ENCODE measurements around the gene ESPNL.

Gene ESPNL

GRCh38 chr2:238123218-238123971, 23.3 kb downstream of the ESPNL start:
- no peaks in the 10 kb centered on the region for H3K36me3 ChIP-seq (ENCODE audit: insufficient read depth, low read length)
- no peaks in the 10 kb centered on the region for H3K9me3 ChIP-seq (replicated peaks; ENCODE audit: low read length)
- H3K9ac ChIP-seq (ENCODE audit: low read depth, low read length), result no peak overlapping the region
- no peak overlapping the region for H3K4me2 ChIP-seq (ENCODE audit: low read length)
- peaks cover 19% of the 10 kb centered on the region for H3K27me3 ChIP-seq (ENCODE audit: control insufficient read depth, insufficient read depth, low read length)
- H3K4me3 ChIP-seq (ENCODE audit: low read length), result no peak overlapping the region
- H3K4me1 ChIP-seq (ENCODE audit: control insufficient read depth, insufficient read depth, low read length), result peaks cover 15% of the 10 kb centered on the region

GRCh38 chr2:238123991-238124470, 23.9 kb downstream of the ESPNL start:
- Histone ChIP-seq H3K27me3 (ENCODE audit: control insufficient read depth, insufficient read depth, low read length) (peaks cover 13% of the 10 kb centered on the region), H3K9ac (ENCODE audit: low read depth, low read length) (no peak overlapping the region), H3K4me3 (ENCODE audit: low read length) (no peak overlapping the region), H3K36me3 (ENCODE audit: insufficient read depth, low read length) (no peaks in the 10 kb centered on the region), H3K4me2 (ENCODE audit: low read length) (no peak overlapping the region), H3K9me3 (replicated peaks; ENCODE audit: low read length) (no peaks in the 10 kb centered on the region), H3K4me1 (ENCODE audit: control insufficient read depth, insufficient read depth, low read length) (peaks cover 15% of the 10 kb centered on the region)

- H3K9ac ChIP-seq (ENCODE audit: low read depth, low read length), result no peak overlapping the region
- no peaks in the 10 kb centered on the region for H3K9me3 ChIP-seq (replicated peaks; ENCODE audit: low read length)
- no peaks in the 10 kb centered on the region for H3K36me3 ChIP-seq (ENCODE audit: insufficient read depth, low read length)
- H3K4me3 ChIP-seq (ENCODE audit: low read length), result no peak overlapping the region
- peaks cover 15% of the 10 kb centered on the region for H3K4me1 ChIP-seq (ENCODE audit: control insufficient read depth, insufficient read depth, low read length)
- peaks cover 11% of the 10 kb centered on the region for H3K27me3 ChIP-seq (ENCODE audit: control insufficient read depth, insufficient read depth, low read length)
- no peak overlapping the region for H3K4me2 ChIP-seq (ENCODE audit: low read length)
Observed at GRCh38 chr2:238124488-238125126, 24.5 kb downstream of the ESPNL start.

GRCh38 chr2:238125127-238125885, 25.2 kb downstream of the ESPNL start:
- no peak overlapping the region for H3K9ac ChIP-seq (ENCODE audit: low read depth, low read length)
- H3K4me3 ChIP-seq (ENCODE audit: low read length), result no peak overlapping the region
- H3K9me3 ChIP-seq (replicated peaks; ENCODE audit: low read length), result no peaks in the 10 kb centered on the region
- H3K27me3 ChIP-seq (ENCODE audit: control insufficient read depth, insufficient read depth, low read length), result peaks cover 7% of the 10 kb centered on the region
- peaks cover 15% of the 10 kb centered on the region for H3K4me1 ChIP-seq (ENCODE audit: control insufficient read depth, insufficient read depth, low read length)
- H3K4me2 ChIP-seq (ENCODE audit: low read length), result no peak overlapping the region
- no peaks in the 10 kb centered on the region for H3K36me3 ChIP-seq (ENCODE audit: insufficient read depth, low read length)

- no peaks in the 10 kb centered on the region for H3K27me3 ChIP-seq (ENCODE audit: control insufficient read depth, insufficient read depth, low read length)
- no peak overlapping the region for H3K4me2 ChIP-seq (ENCODE audit: low read length)
- H3K9me3 ChIP-seq (replicated peaks; ENCODE audit: low read length), result no peaks in the 10 kb centered on the region
- H3K4me3 ChIP-seq (ENCODE audit: low read length), result no peak overlapping the region
- H3K36me3 ChIP-seq (ENCODE audit: insufficient read depth, low read length), result no peaks in the 10 kb centered on the region
- peaks cover 15% of the 10 kb centered on the region for H3K4me1 ChIP-seq (ENCODE audit: control insufficient read depth, insufficient read depth, low read length)
- H3K9ac ChIP-seq (ENCODE audit: low read depth, low read length), result no peak overlapping the region
Observed at GRCh38 chr2:238126338-238126737, 26.2 kb downstream of the ESPNL start.

- no peaks in the 10 kb centered on the region for H3K27me3 ChIP-seq (ENCODE audit: control insufficient read depth, insufficient read depth, low read length)
- peaks cover 15% of the 10 kb centered on the region for H3K4me1 ChIP-seq (ENCODE audit: control insufficient read depth, insufficient read depth, low read length)
- H3K36me3 ChIP-seq (ENCODE audit: insufficient read depth, low read length), result no peaks in the 10 kb centered on the region
- H3K4me3 ChIP-seq (ENCODE audit: low read length), result no peak overlapping the region
- no peaks in the 10 kb centered on the region for H3K9me3 ChIP-seq (replicated peaks; ENCODE audit: low read length)
- peak overlapping the region; percentile 80 for H3K9ac ChIP-seq (ENCODE audit: low read depth, low read length)
- H3K4me2 ChIP-seq (ENCODE audit: low read length), result peak overlapping the region; percentile 57
Observed at GRCh38 chr2:238126775-238127164, 26.6 kb downstream of the ESPNL start.

- Histone ChIP-seq H3K36me3 (ENCODE audit: insufficient read depth, low read length) (no peaks in the 10 kb centered on the region), H3K4me3 (ENCODE audit: low read length) (peak overlapping the region; percentile 60), H3K4me2 (ENCODE audit: low read length) (peak overlapping the region; percentile 57), H3K9me3 (replicated peaks; ENCODE audit: low read length) (no peaks in the 10 kb centered on the region), H3K9ac (ENCODE audit: low read depth, low read length) (peak overlapping the region; percentile 80), H3K4me1 (ENCODE audit: control insufficient read depth, insufficient read depth, low read length) (peaks cover 15% of the 10 kb centered on the region), H3K27me3 (ENCODE audit: control insufficient read depth, insufficient read depth, low read length) (no peaks in the 10 kb centered on the region)
Observed at GRCh38 chr2:238127165-238128060, 27.3 kb downstream of the ESPNL start.

- Histone ChIP-seq H3K4me1 (ENCODE audit: control insufficient read depth, insufficient read depth, low read length) (peaks cover 15% of the 10 kb centered on the region), H3K9ac (ENCODE audit: low read depth, low read length) (peak overlapping the region; percentile 80), H3K4me3 (ENCODE audit: low read length) (peak overlapping the region; percentile 60), H3K4me2 (ENCODE audit: low read length) (peak overlapping the region; percentile 57), H3K27me3 (ENCODE audit: control insufficient read depth, insufficient read depth, low read length) (no peaks in the 10 kb centered on the region), H3K9me3 (replicated peaks; ENCODE audit: low read length) (no peaks in the 10 kb centered on the region), H3K36me3 (ENCODE audit: insufficient read depth, low read length) (no peaks in the 10 kb centered on the region)
Observed at GRCh38 chr2:238128061-238128440, 27.9 kb downstream of the ESPNL start.

- H3K4me2 ChIP-seq (ENCODE audit: low read length), result peak overlapping the region; percentile 57
- no peaks in the 10 kb centered on the region for H3K9me3 ChIP-seq (replicated peaks; ENCODE audit: low read length)
- peak overlapping the region; percentile 60 for H3K4me3 ChIP-seq (ENCODE audit: low read length)
- H3K36me3 ChIP-seq (ENCODE audit: insufficient read depth, low read length), result no peaks in the 10 kb centered on the region
- H3K9ac ChIP-seq (ENCODE audit: low read depth, low read length), result no peak overlapping the region
- H3K4me1 ChIP-seq (ENCODE audit: control insufficient read depth, insufficient read depth, low read length), result peaks cover 15% of the 10 kb centered on the region
- H3K27me3 ChIP-seq (ENCODE audit: control insufficient read depth, insufficient read depth, low read length), result no peaks in the 10 kb centered on the region
Observed at GRCh38 chr2:238128534-238129001, 28.4 kb downstream of the ESPNL start.

GRCh38 chr2:238129166-238130010, 29.2 kb downstream of the ESPNL start:
- no peak overlapping the region for H3K4me2 ChIP-seq (ENCODE audit: low read length)
- H3K4me1 ChIP-seq (ENCODE audit: control insufficient read depth, insufficient read depth, low read length), result peaks cover 15% of the 10 kb centered on the region
- H3K9ac ChIP-seq (ENCODE audit: low read depth, low read length), result no peak overlapping the region
- H3K36me3 ChIP-seq (ENCODE audit: insufficient read depth, low read length), result no peaks in the 10 kb centered on the region
- H3K27me3 ChIP-seq (ENCODE audit: control insufficient read depth, insufficient read depth, low read length), result no peaks in the 10 kb centered on the region
- no peak overlapping the region for H3K4me3 ChIP-seq (ENCODE audit: low read length)
- no peaks in the 10 kb centered on the region for H3K9me3 ChIP-seq (replicated peaks; ENCODE audit: low read length)

Data from skeletal muscle satellite cell (primary cell).